22Rv1 (cell line): ENCODE measurements around the gene LMAN1.

Experiments used
- CTCF ChIP-seq: fragments of 450-650 bp; IDR thresholded peaks from 2 replicates; pipeline ENCODE4 v1.5.1; 2017; ENCODE audit warnings: mild to moderate bottlenecking
- ZFX ChIP-seq: fragments of 450-650 bp; IDR thresholded peaks from 2 replicates; pipeline ENCODE4 v1.6.1; 2017; ENCODE audit warnings: antibody characterized with exemption, borderline replicate concordance

GRCh38 chr18:59303006-59303405 lies 56.1 kb downstream of the LMAN1 start:
- TF ChIP-seq CTCF, result no peak
- TF ChIP-seq ZFX, result no peak
